Left renal pelvis (tissue), 4 donors: ENCODE data around the gene NRG3. TPM values are rescaled to one million over a fixed set of nuclear protein-coding genes. Genes with fewer than 3 reads are reported as not detected.

Source experiments
- DNase-seq, 4 donors: peaks; one replicate each; pipeline ENCODE4 v3.0.0-alpha.2; 2013; ENCODE audit warnings: low read depth in 4 of 4, low spot score in 3 of 4
- polyA plus RNA-seq, 4 donors: library from polyadenylated mRNA; unstranded; fragments of 120-200 nt; gene quantifications; one replicate each; pipeline ENCODE4 v1.2.1, GENCODE V29; 2013; ENCODE audit not compliant: insufficient read length in 4 of 4

NRG3 gene
- polyA plus RNA-seq, 4 donors = 3.9 to 14.2 (median 12.2) TPM

DNA sequence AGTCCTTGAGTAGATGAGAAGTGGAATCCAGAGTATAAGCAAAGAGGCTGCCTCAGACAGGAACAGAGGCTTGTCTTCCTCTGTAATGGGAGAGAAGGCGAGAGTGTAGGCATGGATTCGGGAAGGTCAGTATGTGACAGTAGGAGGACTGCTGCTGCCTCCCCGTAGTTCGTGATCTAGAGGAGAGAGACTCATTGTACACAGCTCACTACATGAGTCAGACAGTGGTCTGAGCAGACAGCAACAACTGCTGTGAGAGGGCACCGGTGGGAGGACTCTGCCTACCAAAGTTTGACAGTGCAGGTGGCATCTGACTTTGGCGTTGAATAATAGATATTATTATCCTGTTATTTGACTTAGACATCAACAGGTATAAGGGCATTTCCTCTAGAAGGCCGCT is 319.4 kb downstream of the NRG3 start:
- DNase-seq = no peak

DNA sequence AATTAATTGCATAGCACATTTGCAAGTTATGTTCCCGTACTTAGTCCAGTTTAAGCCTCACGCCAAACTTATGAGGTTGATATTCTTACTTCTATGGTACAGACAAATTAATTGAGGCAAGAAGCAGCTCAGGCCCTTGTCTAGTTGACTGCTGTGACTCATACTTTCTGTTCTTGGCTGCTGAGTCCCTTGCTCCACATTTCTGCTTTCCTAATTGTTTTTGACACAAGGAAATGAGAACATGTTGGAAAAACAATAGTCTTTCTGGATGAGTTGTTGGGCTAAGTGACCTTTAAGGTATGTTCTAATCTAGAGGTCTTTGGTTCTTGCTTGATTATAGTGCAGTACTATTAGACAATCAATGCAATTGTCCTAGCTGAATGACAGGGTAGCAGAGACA is 331.8 kb downstream of the NRG3 start:
- no peak for DNase-seq

DNA sequence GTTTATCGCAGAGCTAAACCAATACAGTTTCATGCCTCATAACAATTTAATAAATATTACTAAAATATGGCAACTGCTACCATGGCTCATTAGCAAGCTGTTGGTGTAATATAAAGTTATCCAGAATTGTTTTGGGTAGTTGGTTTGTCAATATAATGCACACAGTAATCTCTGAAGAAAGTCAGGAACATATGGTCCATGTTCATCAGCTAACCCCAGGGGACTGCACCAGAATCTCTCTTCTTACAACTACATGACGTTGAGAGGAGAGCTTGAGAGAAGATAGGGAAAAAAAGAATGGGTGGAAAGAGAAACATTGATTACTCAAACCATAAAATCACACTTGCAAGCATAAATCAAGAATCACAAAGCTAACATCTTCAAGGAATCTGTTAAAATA is 333.7 kb downstream of the NRG3 start:
- no peak for DNase-seq

DNA sequence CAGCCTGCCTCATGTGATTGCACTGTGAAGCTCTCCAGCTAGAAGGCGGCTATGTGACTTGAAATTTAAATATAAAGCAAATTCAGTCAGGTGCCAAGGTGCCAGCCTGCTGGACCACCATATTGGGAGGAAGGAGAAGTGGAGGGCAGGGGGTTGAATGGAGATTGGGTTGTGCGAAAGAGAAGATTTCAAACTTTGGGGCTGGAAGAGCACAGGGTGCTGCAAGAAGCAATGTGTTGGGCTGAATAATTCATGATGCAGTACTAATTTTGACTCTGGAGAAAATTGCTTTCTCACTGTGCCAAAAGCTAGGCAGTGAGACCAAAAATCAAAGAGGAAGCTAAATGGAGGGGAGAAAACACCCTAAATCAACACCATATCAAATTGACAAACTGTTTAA is 335.3 kb downstream of the NRG3 start:
- DNase-seq = no peak

DNA sequence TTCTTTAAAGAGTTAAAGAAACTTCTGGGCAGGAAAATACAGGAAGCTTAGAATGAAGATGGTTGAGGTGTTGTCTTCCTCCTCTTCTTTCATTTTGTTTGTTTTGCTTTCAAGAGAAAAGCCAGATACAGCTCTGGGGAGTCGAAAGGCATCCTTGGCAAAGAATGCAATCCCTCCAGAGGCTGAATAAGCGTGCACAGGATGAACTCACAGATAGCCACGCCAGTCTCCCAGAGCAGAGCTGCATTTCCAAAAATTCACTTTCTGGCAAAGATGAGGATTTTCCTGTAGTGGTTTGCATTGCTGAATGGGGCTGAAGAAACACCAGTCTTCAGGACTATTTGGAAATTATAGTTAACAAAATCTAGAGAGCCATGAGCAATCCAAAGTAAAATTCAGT is 336.4 kb downstream of the NRG3 start:
- DNase-seq = no peak

DNA sequence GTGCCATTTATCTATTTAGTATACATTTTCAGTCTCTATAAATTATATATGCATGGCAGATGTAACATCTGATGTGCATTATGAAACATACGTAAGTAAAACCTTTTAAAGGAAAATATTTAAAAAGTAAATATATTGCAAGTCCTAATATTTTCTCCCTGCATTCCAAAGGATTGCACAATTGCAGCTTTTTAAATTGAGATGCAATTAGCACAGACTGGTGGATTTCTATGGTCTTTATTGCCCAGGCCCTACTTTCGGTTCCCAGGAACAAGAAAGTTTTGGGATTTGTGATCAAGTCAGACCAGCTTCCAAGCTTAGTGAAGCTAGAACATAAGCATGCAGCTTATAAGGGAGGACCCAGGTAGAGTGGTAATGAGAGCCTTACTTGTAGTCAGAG is 337.8 kb downstream of the NRG3 start:
- DNase-seq = no peak

DNA sequence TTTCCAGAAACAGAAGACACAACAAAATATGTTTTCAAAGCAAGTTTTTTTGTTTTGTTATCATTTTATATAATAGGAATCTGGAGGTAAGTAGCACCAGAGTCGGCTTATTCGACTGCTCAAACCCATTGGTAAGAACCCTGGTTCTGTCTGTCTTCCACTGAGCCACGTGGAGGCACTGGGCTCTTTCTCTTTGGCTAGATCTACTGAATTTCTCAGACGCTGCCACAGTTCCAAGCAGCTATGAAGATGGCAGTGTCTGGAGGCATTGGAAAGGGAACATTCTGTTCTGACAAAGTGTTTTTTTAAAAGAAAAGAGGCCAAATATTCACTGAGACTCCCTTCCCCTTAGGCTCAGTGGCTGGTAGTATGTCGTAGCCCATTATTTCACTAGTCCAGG is 338.8 kb downstream of the NRG3 start:
- DNase-seq = no peak

DNA sequence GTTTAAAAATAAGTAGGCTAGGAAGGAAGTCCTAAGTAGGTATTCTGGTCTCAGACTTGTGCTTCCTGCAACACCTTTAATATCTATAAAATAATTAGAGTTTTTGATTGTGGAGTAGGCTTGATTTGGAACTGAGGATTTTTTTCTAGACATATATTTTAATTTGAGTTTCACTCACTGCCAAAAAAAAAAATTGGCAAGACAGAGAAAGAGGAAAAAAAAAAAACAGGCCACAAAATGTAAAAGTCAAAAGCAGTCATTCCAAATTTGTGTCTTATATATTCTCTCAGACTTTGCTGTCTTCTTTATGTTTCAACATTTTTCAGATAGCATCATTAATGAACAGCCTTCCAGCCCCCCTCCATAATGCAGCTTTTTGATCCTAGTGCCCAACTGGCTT is 346.1 kb downstream of the NRG3 start:
- DNase-seq = no peak

DNA sequence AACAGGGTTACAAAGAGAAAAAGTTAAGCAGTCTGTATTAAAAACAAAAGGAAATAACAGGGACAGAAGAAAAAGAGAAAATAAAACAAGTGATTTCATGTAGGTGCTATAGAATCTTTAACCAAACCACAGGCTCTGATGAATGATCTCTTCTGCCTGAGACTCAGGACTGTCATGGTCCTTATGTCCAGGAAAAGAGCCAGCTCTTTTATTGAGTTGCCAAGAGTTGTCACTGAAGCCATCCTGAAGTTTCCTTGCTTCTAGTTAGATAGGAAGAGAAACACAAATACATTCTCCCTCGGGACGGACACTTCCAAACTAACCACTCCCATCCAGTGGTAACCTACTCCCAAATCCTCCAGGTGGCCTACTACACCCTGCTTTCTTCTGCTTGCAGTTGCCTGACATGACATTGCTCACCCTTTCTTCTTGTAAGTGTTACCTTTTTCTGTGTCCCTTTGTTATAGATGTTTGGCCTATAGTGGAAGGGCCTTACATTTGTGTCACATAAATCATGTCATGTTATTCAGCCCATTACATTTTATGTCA is 346.7 kb downstream of the NRG3 start:
- no peak for DNase-seq

DNA sequence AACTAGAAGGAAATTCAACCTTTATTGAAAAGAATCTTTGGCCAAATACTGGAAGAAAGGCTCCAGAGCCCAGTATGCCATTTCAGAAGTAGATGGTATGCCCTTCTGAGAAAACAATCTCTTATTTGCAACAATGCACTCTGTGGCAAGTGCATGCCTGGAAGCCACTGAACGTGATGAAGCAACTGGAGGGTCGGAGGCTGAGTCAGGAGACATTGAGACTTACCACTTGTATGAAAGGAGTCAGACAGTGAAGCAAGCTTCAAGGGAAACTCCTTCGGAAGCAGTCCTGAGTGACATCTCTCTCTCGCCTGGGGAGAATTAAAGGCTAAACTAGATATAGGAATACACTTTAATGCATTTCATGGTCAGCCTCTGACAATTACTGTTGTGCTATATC is 353.7 kb downstream of the NRG3 start:
- no peak for DNase-seq

DNA sequence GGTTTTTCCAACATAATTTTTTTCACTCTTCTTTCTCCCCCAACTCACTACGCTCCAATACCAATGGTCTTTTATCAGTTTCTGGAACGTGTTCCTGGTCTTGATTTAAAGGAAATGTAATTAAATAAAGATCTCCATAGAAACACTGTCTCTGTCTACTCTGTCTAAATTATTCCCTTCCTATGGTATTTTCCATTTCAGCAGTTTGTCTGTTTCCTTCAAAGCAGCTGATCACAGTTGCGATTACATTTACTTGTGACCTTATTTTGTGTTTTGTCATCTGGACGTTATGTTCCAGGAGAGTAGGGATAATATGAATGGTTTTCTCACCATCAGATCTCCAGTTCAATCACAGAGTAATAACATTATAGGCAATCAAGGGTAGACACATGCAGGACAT is 359.2 kb downstream of the NRG3 start:
- DNase-seq = no peak

DNA sequence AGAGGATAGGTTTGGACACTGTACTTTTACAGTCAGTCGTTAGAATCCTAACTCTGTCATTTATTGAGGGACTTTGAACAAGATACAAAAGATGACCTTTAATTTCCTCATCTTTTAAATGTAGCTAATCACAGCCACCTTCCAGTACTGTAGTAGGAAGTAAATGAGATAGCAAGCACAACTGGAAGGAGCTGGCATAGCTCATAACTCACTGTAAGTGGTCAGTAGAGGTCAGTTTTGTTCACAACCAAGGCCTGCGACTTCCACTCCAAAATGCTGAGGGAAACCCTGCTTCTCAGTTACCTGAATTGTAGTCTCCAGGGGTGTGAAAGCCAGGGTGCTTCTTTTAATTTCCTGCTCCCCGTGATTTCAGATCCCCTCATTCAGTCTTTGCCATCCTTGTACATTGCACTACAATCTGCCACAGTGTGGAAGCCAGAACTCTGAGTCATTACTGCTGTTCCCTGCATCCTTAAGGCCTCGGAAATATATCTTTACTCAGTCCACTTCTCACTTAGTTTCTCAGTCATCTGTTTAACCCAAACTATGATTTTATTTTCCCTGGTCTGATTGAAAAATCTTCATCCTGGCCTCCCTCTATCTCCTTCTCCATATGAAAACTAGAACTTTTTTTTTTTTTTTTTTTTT is 361.2 kb downstream of the NRG3 start:
- no peak for DNase-seq

DNA sequence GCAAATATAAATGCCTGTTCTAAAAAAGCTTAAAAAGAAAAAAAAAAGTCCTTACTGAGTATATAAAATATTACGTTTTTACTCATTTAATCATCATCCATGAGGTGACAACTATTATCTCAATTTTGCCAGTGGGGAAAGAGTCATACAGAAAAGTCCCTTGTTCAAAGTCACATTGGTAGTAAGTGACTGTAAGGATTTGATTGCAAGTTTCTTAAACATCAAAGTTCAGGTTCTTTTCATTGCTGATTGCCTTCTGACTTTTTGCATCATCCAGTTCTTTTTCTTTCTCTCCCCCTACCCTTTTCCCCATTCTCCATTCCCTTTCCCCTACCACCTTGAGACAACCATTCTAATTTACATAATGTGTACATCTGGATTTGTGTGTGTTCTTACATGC is 363.3 kb downstream of the NRG3 start:
- no peak for DNase-seq

DNA sequence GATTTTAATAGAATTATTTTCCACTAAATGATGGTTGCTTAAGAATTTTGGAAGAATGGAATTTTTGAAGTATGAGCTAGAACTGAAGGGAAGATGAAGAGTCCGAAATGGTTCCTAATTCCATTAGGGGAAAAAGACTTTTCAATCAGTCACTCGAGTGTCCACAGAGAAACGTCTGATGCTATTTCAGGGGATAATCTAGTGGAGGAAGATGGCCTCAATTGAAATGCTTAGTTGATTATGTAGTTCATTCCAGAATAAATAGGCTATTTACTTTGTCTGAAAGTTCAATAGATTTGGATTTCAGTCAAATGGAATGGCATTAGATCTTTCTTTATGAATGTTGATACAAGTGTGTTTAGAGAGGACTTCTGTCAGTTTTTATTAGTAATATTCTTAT is 365.4 kb downstream of the NRG3 start:
- no peak for DNase-seq

DNA sequence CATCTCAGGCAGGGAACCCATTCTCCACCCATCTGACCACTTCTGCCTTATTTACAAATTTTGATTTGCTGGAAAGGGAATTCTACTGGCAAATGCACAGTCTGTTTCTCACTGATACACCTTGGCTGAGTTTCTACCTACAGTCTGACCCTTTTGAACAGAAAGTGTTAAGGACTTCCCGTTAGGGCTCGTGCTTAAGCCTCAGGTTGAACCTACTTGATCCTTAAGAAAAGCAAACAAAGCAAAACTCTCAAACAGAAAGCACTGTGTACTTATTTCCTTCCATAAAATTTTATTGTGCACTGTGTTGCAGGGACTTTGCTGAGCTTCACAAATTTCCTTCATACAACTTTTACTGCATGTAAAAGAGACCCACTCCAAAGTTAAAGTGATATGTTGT is 367.8 kb downstream of the NRG3 start:
- no peak for DNase-seq

DNA sequence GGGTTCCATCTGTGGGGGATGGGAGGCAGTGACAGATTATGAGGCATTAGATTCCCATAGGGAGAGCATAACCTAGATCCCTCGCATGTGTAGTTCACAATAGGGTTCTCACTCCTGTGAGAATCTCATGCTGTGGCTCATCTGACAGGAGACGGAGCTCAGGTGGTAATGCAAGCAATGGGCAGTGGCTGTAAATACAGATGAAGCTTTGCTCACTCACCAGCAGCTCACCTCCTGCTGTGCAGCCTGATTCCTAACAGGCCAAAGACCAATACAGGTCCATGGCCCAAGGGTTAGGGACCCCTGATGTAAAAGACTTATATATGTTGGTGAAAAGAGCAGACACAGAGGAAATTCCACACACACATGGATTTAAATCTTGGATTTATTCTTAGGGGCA is 370.2 kb downstream of the NRG3 start:
- no peak for DNase-seq

DNA sequence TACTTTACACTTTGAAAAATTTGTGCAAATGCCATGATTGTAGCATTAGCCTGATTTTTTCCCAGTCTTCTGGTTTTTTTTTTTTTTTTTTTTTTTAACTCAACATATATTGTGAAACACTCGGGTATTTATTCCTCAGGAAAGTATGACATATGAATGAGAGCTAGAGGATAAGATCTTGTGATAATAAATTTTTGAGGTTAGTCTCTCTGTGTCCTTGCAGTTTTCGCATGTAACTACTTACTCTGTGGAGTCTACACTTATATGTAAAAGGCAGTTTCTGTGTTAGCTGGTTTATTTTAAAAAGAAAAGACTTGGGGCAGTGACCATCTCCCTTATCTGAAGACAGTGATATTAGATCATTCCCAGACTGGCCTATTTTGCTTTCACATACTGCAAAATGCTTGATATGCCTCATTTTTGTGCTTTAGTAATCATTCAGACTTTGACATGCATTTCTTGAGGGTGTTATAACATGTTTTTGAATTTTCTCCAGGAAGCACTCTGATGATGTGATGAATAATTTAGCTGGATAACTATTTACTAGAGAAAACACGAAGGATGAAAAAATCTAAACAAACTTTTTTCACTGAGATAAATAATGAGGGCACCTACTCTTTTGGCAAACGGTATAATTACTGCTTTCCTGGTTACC is 371.0 kb downstream of the NRG3 start:
- DNase-seq = no peak

DNA sequence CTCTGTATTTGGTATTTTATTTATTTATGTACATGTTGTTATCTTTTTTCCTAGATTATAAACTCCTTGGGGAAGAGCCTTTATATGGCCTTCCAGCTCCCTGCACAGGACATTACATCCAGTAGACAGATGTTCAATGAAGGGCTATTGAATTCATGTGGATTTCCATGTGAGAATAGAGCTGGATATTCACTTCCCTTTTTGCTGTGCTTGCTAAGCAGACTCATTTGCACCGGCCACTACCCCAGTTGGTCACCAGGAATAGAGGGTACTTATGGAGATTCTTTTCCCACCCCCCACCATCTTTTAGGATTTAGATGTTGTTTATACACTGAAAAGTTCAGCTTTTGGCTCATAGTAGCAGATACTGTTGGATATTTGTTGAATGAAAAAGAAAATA is 374.1 kb downstream of the NRG3 start:
- no peak for DNase-seq

DNA sequence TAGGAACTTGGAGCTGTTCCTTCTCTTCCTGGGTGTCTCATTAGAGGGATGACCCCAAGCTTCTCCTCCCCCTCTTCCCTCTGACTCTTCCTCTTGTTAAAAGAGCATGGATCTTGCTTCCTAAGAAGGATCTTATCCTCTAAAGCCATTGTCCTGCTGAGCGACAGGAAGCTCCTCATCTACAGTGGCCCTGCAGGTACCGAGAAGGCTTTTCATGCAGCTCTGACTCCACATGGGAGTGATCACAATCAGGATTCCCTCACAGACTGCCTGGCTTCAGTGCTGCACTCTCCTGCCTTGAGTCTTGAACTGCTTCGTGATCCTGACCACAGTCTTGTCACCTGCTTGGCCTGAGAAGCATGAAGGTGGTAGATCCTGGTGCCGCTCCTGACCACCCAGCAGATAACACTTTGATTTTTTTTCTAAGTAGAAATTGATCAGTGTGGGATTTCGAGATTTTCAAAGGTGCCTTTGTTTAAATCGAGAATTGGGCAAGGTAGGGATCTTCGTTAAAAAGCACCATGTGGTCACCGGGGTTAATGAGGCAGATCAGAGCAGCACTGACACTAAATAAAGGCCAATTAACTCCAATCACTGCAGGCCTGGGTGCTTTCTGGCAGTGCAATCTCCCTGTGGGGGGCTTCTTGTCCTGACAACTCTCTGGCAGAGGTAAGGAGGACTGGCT is 376.4 kb downstream of the NRG3 start:
- no peak for DNase-seq

DNA sequence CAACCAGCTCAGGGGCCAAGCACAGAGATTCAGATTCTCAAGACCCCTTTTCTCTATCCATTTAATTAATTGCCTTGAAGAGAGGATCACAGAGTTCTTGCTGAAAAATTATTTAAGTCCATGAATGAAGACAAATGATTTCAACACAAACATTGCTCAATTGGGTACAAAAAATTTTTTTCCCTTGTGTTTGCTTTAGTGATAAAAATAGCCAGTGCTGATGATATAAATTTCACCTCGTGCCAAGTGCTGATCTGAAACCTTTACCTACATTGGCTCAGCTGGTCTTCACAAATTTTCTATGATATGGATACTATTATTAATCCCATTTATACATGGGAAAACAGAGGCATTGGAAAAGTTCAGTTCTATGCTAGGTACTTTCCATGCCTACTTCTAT is 377.1 kb downstream of the NRG3 start:
- no peak for DNase-seq

DNA sequence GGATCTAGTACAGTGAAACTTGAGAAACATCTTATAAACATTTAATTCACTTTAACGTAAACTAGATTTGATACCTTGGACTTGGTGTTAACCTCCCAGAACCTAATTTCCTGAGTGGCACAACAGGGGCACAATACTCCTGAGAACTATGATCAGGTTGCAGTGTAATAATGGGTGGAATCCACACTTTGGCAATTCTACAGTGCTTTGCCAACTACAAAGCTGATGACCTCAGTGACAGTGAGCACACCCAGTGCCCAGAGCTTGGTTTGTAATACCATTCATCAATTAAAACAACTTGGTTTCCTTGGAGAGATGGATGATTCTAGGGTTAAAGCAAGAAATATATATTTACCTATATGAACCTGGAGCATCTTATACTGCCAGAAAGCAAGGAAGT is 379.2 kb downstream of the NRG3 start:
- no peak for DNase-seq

DNA sequence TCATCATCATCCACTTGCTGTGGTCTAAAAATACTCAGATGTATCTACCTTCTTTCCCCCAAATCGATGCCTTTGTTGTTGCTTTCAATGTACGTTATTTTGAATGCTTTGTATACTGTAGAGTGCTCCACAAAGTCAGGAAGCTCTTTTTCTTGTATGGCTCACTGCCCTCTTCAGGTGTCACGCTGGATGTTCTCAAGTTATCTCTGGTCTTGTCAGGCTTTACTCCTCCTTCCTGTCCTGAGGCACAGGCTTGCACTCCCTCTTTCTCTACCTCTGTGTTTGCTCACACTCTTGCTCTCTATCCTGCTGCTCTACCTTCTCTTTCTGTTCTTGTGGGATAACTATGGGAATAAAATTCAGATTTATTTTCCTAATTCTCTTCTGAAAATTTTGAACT is 381.3 kb downstream of the NRG3 start:
- DNase-seq = no peak
